NCI-H226 (cell line): ENCODE measurements around the gene G0S2.
"Not testable (repeated sequence)": the region's sequence is repeated elsewhere in the genome, so short reads cannot be mapped to it uniquely, and the experiment has no call there.

Experiments
- DNase-seq: peaks from one replicate; pipeline ENCODE4 v3.0.0-alpha.2; 2015

The G0S2 gene

DNA sequence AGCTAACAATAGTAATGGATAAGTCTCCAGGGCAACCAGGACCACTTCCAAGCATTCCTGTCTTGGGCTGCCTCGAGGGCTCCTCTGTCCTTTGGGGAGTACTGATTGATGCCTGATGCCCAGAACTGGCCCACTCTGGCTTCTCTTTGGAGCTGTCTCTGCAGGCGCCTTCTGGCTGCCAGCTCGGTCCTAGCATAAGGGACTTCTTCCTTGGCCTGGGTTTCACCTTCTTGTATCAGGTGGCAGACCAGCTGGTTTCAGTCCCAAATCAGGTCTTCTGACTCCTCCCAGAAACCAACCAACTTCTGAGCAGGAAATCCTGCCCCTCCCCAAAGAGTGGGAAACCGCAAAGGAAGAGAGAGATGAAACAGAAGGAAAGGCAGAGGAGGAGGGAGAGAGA lies 10.6 kb downstream of the G0S2 start:
- no peak for DNase-seq

DNA sequence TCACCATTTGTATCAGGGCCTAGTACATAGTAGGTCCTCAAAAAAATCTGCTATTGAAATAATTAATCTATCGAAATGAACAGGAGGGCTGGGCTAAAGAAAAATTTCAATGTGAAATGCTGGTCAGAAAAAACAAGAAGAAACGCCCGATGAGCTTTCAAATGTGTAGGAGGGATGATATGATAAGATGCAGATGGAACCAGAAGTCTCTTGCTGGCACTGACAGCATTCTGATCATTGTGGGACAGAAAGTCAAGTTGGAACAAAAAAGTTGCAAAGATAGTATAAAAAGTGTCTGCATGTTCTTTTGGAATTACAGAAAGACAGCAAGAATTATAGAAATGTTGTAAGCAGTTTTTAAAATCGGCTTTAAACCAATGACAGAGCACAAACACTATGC lies 11.1 kb downstream of the G0S2 start:
- no peak for DNase-seq

DNA sequence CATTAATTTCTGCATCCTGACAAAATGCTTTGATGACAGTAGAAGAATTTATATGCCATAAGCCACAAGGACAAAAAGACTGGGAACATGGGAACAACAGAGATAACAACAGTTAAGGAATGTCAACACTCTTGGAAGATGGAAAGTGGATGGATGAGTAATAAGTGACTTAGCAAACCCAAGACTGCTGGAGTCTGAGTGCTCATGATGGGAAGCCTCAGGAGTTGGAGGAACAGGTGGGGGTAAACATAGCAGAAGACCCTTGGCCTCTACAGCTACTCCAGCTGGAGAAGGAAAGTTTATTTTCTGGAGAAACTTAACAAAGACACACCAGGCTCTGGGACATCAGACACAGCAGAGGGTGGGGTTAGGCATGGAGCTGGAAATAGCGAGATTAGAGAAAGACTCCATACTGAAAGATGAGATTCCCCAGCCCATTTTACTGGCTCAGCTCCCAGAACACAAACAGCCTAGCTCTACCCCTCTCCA lies 13.6 kb downstream of the G0S2 start:
- DNase-seq = no peak

DNA sequence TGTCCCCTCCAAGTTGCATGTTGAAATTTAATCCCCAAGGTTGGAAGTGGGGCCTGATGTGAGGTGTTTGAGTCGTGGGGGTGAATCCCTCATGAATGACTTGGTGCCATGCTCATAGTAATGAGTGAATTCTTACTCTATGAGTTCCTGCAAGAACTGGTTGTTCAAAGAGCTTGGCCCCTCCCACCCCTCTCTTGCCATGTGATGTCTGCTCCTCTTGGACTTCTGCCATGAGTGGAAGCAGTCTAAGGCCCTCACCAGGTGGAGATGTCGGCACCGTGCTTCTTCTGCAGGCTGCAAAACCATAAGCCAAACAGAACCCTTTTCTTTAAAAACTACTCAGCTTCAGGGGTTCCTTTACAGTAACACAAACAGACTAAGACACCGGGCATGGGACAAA lies 14.3 kb downstream of the G0S2 start:
- no peak for DNase-seq

DNA sequence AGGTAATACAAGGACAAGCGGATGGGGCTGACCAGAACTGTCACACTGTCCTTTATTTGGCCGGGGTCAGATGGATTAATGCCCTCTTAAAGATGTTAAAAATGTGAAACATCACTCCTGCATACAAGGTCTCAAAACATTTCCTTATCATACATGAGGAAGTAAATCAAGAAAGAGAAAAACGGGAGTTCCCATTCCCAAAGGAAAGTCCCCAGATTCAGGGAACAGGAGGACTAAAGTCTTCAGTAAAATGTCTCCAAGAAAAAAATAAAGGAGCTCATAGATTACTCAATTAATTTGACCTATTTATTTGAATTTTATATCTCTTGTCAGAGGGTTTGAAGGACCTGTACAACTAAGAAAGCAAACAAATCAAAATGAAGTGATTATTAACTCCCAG lies 16.0 kb downstream of the G0S2 start:
- DNase-seq = no peak

DNA sequence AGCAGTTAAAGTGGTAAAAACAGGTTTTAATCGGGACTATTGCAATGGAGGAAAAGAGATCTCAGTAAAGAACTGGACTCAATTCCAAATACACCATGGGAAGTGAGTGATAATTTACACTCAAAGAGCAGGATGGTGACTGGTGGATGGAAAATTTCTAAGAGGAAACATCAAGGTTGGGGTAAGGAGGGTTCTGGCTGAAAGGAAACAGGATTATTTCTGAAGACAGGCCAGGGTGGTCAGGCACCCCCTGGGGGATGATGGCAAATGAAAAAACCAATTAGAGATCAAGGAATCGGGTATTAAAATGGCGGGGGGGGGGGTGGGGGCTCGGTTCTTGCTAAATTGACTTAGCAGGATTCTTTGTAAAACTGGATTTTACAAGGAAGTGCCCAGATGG lies 17.1 kb downstream of the G0S2 start:
- no peak for DNase-seq

DNA sequence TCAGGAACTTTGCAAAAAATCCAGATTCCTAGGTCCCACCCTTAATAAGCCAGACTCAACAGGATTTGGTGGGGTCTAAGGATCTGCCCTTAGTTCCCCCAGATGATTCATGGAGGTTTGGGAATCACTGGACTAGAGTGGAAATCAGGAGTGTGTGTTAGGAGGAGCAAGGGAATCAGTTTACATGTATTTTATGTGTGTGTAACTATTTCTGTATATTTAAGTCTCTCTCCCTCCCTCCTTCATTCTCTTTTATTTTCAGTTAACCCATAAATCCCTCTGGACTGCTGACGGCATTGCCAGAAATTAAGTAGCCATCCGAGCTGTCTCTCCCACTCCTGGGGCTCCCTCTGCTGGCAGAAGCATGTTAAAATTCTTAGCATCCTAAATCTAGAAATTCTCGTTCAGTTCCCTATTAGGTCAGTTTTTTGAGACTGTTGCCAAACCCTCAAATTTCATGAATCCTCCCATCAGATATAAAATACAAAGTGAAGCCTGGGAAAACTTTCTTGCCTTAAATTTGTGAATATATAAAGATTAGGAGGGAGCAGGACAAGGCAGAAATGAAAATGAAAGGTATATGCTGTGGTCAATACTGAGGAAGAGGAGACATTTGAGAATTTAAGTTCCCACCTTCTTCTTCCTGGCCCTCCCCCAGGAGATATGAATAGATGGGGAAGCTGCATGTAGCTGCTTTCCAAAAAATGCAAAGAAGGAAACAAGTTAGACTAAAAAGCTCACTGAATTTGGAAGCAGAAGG lies 17.7 kb downstream of the G0S2 start:
- DNase-seq = peak; percentile 22

DNA sequence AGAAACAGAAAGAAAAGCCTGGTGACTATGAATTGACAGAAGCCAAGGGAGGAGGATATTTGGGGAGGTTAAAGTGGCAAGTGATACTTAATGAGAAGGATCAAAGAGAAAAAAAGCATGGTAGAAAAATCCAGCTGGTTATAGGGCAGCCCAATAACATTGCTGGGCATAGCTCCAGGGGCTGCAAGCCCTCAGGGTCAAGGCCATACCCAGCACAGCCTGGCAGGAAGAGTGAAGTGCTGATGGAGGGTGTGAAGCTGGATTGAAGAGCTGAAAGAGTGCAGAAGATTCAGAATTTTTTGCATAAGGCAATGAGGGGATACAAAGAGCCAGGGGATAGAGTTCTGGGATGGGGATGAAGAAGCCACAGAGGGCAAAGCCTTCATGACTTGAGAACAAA lies 21.5 kb downstream of the G0S2 start:
- DNase-seq = no peak

DNA sequence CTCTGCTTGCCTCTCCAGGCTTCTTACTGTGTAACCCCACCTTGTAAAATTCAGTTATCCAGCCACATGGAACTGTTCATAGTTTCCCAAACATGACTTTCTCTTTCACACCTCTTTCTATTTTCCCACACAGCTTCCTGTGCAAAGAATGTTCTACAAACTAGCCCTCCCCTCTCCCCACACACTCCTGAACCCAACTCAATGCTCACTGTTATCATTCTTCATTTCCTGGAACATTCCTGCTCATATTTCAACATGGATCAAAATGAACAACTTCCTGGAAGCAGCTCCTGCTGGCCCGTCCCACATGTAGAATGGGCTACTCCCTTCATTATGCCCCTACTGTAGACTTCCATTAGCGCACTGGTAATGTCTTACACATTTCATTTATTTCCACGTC lies 21.9 kb downstream of the G0S2 start:
- DNase-seq = no peak

DNA sequence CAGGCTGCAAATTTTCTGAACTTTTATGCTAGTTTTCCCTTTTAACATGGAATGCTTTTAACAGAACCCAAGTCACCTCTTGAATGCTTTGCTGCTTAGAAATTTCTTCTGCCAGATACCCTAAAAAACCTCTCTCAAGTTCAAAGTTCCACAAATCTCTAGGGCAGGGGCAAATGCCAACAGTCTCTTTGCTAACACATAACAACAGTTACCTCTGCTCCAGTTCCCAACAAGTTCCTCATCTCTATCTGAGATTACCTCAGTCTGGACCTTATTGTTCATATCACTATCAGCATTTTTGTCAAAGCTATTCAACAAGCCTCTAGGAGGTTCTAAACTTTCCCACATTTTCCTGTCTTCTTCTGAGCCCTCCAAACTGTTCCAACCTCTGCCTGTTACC lies 25.5 kb downstream of the G0S2 start:
- DNase-seq = not testable (repeated sequence)

DNA sequence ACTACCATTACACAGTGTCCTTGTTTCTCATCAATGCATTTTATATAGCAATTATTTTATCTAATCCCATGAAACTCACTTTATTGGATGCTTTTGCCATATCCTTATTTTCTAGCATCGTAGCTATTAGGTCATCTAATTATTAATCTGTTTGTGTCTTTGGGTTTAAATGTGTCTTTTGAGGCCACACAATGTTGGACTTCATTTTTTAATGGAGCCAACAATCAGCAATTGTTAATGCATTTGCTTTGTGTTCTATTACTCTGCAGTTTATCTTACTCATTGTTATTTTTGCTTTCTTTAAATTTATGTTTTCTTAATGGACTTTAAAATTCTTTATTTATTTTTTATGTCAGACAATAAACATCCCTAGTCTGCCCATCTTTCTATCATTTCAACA lies 27.6 kb downstream of the G0S2 start:
- no peak for DNase-seq

DNA sequence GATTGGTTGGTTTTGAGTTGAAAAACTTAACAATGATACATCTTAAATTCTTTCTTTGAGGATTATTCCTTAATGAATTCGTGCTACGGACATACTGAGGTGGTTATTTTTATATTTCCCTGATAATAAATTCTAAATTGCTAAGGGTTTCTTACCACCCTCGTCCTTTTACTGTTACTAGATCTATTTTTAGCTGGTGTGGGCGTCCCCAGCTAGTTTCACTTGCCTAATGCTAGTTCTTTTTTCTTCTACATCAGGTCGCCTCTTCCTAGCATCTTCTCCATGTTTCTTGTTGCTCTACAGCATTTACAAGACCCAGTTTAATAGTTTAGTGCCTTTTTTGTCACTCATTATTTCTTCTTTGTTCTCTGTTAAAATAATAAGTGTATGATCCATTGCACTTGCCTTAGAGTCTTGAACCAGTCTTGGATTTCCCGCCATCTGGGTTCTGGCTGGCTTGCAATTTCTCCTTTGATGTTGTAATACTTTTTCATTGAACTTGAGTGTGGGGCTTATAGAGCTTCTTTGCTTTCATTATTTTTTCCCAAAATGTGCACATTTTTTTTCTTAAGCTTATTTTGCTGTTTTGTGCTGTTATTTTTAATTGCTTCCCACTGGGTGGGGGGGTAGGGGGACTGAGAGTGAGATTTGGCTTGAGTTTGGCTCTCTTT lies 28.8 kb downstream of the G0S2 start:
- no peak for DNase-seq

DNA sequence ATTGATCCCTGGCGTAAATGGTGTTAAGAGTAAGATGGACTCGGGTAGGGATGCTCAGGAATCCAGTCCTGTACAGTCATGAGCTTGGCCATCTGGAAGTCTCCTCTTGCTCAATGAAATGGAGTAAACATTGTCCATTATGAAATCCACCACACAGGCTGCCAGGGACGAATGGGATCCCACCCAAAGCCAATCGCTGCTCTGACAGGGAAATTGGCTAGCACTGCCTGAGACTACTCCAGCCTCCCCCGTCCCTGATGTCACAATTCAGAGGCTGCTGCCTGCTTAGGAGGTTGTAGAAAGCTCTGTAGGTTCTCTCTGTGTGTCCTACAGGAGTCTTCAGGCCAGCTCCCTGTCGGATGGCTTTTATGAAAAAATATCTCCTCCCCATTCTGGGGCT lies 29.4 kb downstream of the G0S2 start, which contains the start of gene HSD11B1:
Gene HSD11B1, plus strand, starts transcription at position 263 of the 400 bp plus-strand sequence. Its CDS starts 97 bp downstream, at position 360.
- DNase-seq = no peak

DNA sequence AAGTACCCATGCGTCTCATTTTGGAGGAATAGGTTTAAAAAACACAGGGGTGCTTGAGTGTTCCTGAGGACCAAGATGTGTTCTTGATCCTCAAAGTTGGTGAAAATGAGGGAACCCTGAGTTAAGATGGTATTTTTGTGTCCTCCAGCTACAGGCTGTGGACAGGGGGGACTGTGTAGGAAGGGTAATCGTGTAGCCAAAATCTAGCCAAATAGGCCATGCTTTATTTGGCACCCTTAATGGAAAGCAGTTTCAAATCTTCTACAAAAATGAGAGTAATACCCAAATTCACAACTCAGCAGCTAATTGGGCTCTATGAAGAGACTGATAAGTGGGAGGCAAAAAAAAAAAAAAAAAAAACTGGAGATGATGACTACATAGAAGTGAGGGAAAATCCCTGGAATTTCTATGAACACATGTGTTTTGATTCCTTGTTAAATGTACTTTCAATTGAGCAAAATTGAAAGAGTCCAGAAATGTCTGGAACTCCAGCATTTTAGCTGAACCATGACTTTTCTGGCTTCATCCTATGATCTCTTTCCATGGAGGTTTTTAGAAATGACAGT lies 29.9 kb downstream of the G0S2 start:
- no peak for DNase-seq

DNA sequence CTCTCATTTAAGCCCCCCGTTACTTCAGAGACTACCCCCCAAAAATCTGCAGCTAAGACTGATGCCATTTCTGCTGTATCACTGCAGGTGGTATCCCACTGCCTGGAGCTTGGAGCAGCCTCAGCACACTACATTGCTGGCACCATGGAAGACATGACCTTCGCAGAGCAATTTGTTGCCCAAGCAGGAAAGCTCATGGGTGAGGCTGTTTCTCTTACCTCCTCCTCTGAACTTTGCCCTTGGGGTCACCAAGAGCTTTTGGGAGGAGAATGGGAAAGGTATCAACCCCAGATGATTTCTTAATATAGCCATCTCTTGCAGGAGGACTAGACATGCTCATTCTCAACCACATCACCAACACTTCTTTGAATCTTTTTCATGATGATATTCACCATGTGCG lies 31.4 kb downstream of the G0S2 start:
- no peak for DNase-seq

DNA sequence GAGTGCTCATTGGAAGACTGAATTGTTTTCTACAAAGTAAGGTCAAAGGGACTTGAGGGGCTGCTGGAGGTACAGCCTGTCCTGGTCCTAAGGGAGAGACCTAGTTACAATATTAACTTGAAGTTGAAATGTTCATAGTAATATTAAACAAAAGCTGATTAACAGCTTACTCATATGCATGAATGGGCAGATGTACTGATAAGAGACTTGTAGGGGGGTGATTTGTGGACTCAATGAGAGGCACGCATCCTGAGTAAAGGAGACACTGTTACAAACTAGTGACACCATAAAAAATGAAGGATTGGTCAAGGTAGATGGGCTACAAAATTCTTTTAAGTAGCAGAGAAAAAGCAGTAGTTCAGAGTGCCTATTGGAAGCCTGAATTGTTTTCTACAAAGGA lies 32.1 kb downstream of the G0S2 start:
- DNase-seq = no peak

DNA sequence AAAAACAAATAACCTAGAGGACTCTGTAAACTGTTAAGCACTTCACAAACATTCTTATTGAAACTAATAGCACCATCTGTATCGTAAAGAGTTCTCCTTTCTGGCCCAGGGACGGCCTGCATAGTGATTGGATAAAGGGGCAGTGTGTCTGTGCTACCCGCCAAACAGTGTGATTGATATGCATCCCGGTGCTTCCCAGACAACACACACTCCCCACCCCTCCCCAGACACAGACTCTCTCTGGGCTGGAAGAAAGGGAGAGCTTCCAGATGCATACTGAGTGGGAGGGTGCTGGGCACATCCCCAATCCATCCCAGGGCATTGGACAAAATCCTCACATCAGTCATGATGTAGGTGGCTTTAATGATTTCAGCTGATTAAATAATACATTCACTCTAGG lies 33.1 kb downstream of the G0S2 start:
- no peak for DNase-seq

DNA sequence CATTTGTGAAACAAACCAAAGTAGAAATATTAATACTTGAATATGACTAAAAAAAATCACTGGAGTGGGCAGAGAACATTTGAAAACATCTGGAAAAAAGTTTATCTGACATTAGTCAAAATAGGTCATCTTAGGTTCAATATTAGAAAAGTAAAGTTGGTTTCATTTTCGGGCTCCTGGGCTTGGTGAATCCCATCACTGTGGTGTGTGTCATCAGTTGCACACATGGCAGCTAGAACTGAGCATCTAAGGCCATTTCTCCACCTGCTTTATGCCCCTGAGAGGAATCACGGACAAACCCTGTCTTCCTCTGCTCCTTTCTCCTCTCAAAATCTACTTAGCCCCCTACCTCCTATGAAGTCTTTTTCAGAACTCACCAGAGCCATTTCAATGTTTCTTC lies 34.9 kb downstream of the G0S2 start:
- no peak for DNase-seq

DNA sequence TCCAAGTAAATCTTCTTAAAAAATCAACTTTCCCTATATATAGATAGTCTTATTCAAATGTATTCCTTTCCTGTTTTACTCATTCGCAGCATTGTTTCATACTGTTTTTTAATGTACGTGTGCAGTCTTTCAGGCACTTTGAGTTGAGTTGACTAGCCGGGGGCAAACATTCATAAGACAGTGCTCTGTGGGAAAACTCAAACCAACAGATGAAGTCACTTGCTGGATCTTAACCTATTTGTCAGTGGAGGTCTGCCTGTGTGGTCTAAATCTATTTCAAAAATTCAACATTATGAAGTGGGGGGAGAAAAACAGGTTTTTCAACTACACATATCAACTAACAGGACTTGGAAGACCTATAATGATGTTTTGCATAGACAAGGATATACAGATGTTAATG lies 35.6 kb downstream of the G0S2 start:
- no peak for DNase-seq

DNA sequence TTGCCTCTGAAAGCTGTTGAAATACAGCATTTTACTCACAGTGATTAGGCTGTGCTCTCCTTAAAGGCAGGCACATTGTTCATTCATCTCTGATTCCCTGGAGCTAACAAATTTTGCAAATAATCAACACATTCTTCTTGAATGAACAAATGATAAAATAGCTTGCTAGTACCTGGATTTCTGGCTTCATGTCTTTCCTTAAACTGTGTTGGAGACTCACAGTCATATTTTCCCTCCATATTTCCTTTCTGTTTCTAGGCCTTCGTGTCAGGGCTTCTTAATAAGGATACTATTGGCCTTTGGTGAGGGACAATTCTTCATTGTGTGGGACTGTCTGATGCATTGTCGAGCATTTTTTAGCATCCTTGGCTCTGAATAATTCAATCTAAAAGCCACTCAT lies 39.1 kb downstream of the G0S2 start:
- DNase-seq = no peak

DNA sequence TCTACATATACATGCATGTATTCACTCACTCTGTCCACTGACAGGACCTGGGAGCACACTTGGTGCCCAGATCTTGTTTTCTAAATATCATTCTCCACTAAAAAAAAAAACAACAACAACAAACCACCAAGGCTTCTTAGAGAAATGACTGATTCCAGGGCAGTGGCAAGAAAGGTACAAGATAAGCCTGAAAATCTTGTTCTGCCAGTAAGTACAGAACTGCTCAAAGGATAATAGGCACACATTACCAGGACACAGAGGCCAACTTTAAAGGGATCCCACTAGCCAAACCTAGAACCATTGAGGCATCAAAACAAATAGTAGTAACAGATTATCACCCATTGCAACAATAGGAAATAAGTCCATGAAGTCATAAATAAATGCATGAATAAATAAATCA lies 40.1 kb downstream of the G0S2 start:
- DNase-seq = no peak

DNA sequence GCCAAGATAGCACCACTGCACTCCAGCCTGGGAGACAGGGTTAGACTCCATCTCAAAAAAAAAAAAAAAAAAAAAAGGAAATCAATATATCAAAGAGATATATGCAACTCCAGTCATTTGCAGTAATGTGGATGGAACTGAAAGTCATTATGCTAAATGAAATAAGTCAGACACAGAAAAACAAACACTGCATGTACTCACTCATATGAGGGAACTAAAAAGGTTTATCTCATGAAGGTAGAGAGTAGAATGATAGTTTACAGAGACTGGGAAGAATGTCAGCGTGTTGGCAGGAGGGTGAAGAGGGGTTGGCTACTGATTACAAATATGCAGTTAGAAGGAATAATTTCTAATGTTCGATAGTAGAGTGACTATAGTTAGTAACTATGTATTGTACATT lies 42.6 kb downstream of the G0S2 start:
- no peak for DNase-seq

DNA sequence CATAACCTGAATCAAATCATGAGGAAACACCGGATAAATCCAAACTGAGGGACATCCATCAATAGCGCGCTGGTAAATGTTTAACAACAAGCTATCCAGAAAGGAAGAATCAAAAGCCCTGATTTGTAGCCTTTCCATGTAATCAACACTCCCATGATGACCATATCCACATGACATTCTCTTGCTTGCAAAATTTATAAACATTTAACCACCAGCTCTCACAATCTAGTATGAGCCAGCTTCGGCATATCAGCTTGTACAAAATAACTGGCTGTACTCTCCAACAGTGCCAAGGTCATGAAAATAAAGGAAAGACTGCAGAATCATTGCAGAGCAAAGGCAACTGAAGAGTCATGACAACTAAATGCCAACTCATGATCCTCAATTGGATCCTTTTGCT lies 45.1 kb downstream of the G0S2 start:
- DNase-seq = no peak

DNA sequence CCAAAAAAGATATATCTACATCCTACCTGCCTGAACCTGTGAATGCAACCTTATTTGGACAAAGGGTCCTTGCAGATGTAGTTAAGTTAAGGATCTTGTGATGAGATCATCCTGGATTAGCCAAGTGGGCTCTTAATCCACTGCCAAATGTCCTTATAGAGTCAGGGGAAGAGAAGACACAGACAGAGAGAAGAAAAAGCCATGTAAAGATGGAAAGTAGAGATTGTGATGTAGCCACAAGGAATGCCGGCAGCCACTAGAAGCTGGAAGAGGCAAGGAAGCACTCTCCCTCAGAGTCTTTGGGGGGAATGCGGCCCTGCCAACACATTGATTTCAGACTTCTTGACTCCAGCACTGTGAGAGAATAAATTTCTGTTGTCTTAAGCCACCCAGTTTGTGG lies 45.6 kb downstream of the G0S2 start:
- DNase-seq = no peak
